HCT116 (cell line): ENCODE measurements around the gene SLC10A3.

Experiments used
- TF ChIP-seq, protein P1 (sequence below), 3 experiments: fragments of 200-600 bp in 1 of 3; sonication (generic) in 1 of 3; IDR thresholded peaks in 2 of 3; conservative IDR thresholded peaks in 1 of 3; 2 replicates each; pipeline ENCODE4 v1.5.1; 2012 to 2017; ENCODE audit warnings: low read depth in 2 of 3, low read length in 2 of 3, antibody characterized with exemption in 1 of 3, borderline replicate concordance in 1 of 3, control low read depth in 1 of 3, mild to moderate bottlenecking in 1 of 3, mixed read lengths in 1 of 3, mixed run types in 1 of 3, moderate library complexity in 1 of 3; ENCODE audit not compliant: insufficient read depth in 1 of 3
- TF ChIP-seq, protein P2 (sequence below): IDR thresholded peaks from 2 replicates; pipeline ENCODE4 v1.6.1; 2012

- TF ChIP-seq, protein P1, sequence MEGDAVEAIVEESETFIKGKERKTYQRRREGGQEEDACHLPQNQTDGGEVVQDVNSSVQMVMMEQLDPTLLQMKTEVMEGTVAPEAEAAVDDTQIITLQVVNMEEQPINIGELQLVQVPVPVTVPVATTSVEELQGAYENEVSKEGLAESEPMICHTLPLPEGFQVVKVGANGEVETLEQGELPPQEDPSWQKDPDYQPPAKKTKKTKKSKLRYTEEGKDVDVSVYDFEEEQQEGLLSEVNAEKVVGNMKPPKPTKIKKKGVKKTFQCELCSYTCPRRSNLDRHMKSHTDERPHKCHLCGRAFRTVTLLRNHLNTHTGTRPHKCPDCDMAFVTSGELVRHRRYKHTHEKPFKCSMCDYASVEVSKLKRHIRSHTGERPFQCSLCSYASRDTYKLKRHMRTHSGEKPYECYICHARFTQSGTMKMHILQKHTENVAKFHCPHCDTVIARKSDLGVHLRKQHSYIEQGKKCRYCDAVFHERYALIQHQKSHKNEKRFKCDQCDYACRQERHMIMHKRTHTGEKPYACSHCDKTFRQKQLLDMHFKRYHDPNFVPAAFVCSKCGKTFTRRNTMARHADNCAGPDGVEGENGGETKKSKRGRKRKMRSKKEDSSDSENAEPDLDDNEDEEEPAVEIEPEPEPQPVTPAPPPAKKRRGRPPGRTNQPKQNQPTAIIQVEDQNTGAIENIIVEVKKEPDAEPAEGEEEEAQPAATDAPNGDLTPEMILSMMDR (IDR thresholded peaks at IDR 0.05 in 2 of 3, conservative IDR thresholded peaks at IDR 0.05 in 1 of 3; ENCODE audit: borderline replicate concordance in 1 of 3, insufficient read depth in 1 of 3, low read depth in 2 of 3, low read length in 2 of 3): no peak
- TF ChIP-seq, protein P2, sequence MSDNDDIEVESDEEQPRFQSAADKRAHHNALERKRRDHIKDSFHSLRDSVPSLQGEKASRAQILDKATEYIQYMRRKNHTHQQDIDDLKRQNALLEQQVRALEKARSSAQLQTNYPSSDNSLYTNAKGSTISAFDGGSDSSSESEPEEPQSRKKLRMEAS: no peak
Measured at GRCh38 chrX:154516656-154517100, 26.2 kb upstream of the SLC10A3 start.
